Measurements from ENCODE around the gene ADAM17.

Gene ADAM17

GRCh38 chr2:9467687-9468086, 87.9 kb downstream of the ADAM17 start:
- no peak overlapping the region for H3K27ac ChIP-seq (ENCODE audit: low read length)
- no peaks in the 10 kb centered on the region for H3K9me2 ChIP-seq (replicated peaks; ENCODE audit: insufficient read depth, low read length)
- H3K9me3 ChIP-seq (replicated peaks; ENCODE audit: insufficient read depth, low read length): no peaks in the 10 kb centered on the region
- H3K27me3 ChIP-seq (replicated peaks; ENCODE audit: insufficient read depth, low read length): no peaks in the 10 kb centered on the region
- TF ChIP-seq EZH2 (optimal IDR thresholded peaks at IDR 0.05; ENCODE audit: low read depth, low read length) (no peak), EZH2phosphoT487 (IDR thresholded peaks at IDR 0.05; ENCODE audit: low read length) (no peak), CTCF (IDR thresholded peaks at IDR 0.05; ENCODE audit: low read length) (no peak)
- H3K4me1 ChIP-seq (ENCODE audit: low read length): no peaks in the 10 kb centered on the region
- H4K20me1 ChIP-seq (ENCODE audit: insufficient read depth, low read length): no peaks in the 10 kb centered on the region
- no peak overlapping the region for H3K4me2 ChIP-seq (ENCODE audit: low read depth, low read length)
- H3K4me3 ChIP-seq (ENCODE audit: low read length): no peak overlapping the region
- 0 out of 2 replicates have a peak, but pooled peaks cover 4% of the 10 kb centered on the region for H3F3A ChIP-seq (ENCODE audit: insufficient read depth, low read length)
- H3K79me2 ChIP-seq (ENCODE audit: low read length): no peaks in the 10 kb centered on the region
- DNase-seq: no peak
- no peaks in the 10 kb centered on the region for H3K36me3 ChIP-seq (replicated peaks; ENCODE audit: insufficient read depth, low read length)
- no peak overlapping the region for H2AFZ ChIP-seq (ENCODE audit: low read length)
- H3K9ac ChIP-seq (ENCODE audit: low read length): no peak overlapping the region

GRCh38 chr2:9466147-9466683, 89.4 kb downstream of the ADAM17 start:
- no peaks in the 10 kb centered on the region for H3K4me1 ChIP-seq (ENCODE audit: low read length)
- H3K27me3 ChIP-seq (replicated peaks; ENCODE audit: insufficient read depth, low read length): no peaks in the 10 kb centered on the region
- no peak overlapping the region for H2AFZ ChIP-seq (ENCODE audit: low read length)
- no peaks in the 10 kb centered on the region for H3K9me2 ChIP-seq (replicated peaks; ENCODE audit: insufficient read depth, low read length)
- H3K36me3 ChIP-seq (replicated peaks; ENCODE audit: insufficient read depth, low read length): no peaks in the 10 kb centered on the region
- no peak for DNase-seq
- no peaks in the 10 kb centered on the region for H3K79me2 ChIP-seq (ENCODE audit: low read length)
- no peak overlapping the region for H3K4me2 ChIP-seq (ENCODE audit: low read depth, low read length)
- H3F3A ChIP-seq (ENCODE audit: insufficient read depth, low read length): no peaks in the 10 kb centered on the region
- H3K4me3 ChIP-seq (ENCODE audit: low read length): no peak overlapping the region
- no peaks in the 10 kb centered on the region for H4K20me1 ChIP-seq (ENCODE audit: insufficient read depth, low read length)
- no peaks in the 10 kb centered on the region for H3K9me3 ChIP-seq (replicated peaks; ENCODE audit: insufficient read depth, low read length)
- no peak overlapping the region for H3K9ac ChIP-seq (ENCODE audit: low read length)
- TF ChIP-seq CTCF (IDR thresholded peaks at IDR 0.05; ENCODE audit: low read length) (no peak), EZH2 (optimal IDR thresholded peaks at IDR 0.05; ENCODE audit: low read depth, low read length) (no peak), EZH2phosphoT487 (IDR thresholded peaks at IDR 0.05; ENCODE audit: low read length) (no peak)
- no peak overlapping the region for H3K27ac ChIP-seq (ENCODE audit: low read length)

GRCh38 chr2:9465170-9465569, 90.5 kb downstream of the ADAM17 start:
- Histone ChIP-seq H2AFZ (ENCODE audit: low read length) (no peak overlapping the region), H3K9ac (ENCODE audit: low read length) (no peak overlapping the region), H3K4me1 (ENCODE audit: low read length) (no peaks in the 10 kb centered on the region), H4K20me1 (ENCODE audit: insufficient read depth, low read length) (no peaks in the 10 kb centered on the region), H3K9me3 (replicated peaks; ENCODE audit: insufficient read depth, low read length) (no peaks in the 10 kb centered on the region), H3K27me3 (replicated peaks; ENCODE audit: insufficient read depth, low read length) (no peaks in the 10 kb centered on the region), H3K36me3 (replicated peaks; ENCODE audit: insufficient read depth, low read length) (no peaks in the 10 kb centered on the region), H3K79me2 (ENCODE audit: low read length) (no peaks in the 10 kb centered on the region), H3K27ac (ENCODE audit: low read length) (no peak overlapping the region), H3K9me2 (replicated peaks; ENCODE audit: insufficient read depth, low read length) (no peaks in the 10 kb centered on the region), H3K4me3 (ENCODE audit: low read length) (no peak overlapping the region), H3K4me2 (ENCODE audit: low read depth, low read length) (no peak overlapping the region), H3F3A (ENCODE audit: insufficient read depth, low read length) (no peaks in the 10 kb centered on the region)
- DNase-seq: no peak
- no peak for TF ChIP-seq EZH2phosphoT487 (IDR thresholded peaks at IDR 0.05; ENCODE audit: low read length)
- no peak for TF ChIP-seq EZH2 (optimal IDR thresholded peaks at IDR 0.05; ENCODE audit: low read depth, low read length)
- TF ChIP-seq CTCF (IDR thresholded peaks at IDR 0.05; ENCODE audit: low read length): no peak

Data from MM.1S (cell line).